GM04504 (cell line): Measurements from ENCODE around the gene RUNX2.
A peak's percentile ranks its signal among the peaks of the same experiment; 100 is the strongest.

ENCODE experiments used
- DNase-seq: peaks from one replicate; pipeline ENCODE4 v3.0.0-alpha.2; 2012; ENCODE audit warnings: low read depth

The RUNX2 gene

DNA sequence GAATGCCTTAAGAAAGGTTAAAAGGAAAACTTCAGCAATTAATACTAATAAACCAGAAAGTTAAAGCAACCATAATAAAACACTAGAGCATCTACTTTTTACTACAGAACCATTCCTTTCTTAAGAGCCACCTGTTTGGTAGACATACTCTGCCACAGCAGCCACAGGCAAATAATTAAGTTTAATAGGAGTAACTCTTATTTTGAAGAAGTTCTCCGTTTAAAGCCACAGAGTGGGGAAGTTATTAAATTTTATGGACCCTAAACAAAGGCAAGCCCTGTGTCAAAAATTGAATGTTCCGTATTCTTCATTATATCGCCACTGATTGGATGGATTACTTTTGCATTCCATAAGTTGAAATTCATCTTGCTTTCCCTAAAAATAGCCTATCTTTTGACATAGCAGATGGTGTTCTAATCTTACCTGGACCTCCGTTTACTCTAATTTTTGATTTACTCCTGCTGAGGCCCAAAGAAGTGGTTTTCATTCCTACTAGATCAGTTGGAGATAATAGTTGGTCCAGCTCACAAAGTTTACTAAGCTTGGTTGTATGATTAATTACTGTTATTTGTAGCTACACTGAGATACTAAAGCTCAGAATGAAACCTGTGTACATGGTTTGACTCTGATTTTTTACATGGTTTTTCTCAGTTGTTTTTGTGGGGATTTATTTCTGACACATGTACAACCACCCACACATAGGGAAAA is 190.0 kb downstream of the RUNX2 start:
- no peak for DNase-seq

DNA sequence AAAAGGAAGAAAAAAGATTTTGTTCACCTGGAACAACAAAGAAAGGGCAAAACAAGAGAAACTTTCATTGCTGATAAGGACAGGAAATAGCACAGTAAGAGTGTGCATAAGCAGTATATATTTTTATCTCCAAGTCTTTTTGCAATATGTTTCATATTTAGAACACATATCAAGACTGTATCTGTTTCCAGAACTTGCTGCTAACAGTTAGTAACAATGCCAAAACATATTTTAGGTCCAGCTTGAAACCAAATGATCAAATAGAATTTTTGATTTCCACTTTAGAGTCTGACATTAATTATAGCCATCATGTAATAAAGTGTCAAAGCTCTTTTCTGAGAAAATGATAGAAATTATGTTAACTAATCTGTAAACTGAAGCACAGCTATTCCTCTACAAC is 193.1 kb downstream of the RUNX2 start:
- DNase-seq, result no peak

DNA sequence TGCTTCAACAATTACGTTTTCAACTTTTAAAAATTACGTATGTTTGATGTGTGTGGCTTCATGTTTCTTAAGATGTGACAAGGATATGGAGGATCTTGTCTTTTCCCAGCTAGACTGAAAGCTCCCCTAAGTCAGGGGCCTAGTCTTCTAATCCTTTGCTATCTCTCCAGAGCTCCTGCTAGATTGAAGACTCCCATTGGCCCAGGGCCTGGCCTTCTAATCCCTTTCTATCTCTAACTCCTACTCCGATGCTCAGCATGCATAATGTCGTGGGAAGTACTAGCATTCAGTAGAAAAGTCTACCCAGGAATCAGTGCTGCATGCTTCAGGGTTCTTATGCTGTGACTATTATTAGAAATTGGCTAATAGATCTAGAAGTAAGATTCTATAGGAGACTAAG is 194.4 kb downstream of the RUNX2 start:
- no peak for DNase-seq

DNA sequence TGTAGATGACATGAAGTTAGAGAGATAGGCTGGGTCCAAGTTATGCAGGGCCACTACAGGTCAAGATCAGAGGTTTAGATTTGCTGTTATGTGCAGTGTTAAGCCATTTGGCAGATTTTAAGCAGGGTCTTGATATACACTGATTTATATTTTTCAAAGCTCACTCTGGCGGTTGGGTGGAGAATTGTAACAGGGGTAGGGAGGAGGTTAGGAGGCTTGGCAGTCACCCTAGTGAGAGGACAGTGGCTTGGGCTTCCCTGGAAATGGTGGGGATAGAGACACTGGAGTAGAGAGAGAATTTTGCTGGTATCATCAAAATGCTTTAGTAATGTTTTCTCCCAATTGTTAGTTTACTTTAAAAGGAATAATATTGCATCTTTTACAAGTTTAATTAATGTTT is 199.1 kb downstream of the RUNX2 start:
- no peak for DNase-seq

DNA sequence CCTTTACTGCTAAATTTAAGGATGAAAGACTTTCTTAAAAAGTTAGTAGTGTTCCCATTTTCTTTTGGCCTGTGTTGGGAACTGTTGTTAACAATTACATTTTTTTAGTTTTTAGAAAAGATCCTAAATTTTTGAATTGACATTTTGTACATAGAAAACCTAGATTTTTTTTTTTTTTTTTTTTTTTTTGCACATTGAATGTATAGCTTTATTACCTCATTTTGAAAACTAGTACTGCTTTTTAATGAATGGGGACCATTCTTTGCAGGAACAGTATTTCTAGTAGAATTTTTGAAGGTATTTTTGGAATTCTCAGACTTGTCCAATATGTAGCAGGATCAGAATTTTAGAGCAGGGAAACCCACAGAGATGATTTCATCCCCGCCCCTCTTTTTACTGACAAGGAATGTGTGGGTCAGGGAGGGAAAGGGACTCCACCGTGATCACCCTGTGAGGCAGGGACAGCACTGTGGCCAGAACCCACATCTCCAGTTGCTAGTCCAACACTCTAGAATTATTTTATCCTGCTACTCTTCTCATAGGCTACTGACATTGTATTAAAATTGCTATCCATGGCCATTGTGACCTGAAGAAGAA is 204.0 kb downstream of the RUNX2 start:
- DNase-seq, result no peak

DNA sequence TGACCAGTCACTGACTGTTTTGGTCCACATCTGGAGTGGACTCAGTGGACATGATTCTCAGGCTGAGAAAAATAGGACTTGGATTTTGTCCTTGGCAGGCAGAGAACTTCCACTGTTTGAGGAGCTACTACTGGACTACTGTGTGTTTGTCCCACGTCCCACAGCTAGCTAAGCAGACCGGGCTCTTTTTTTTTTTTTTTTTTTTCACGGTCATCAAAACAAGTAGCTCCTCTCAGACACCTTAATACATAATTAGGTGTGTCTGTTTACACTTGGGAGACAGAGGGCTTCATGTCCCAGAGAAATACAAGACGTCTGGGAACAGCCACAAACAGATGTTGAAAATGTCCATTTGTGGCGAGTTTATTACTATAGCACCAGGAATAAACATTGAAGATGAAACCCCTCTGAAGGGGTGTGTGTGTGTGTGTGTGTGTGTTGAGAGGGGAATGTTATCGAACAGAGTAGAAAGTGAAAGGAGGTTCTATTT is 204.6 kb downstream of the RUNX2 start:
- no peak for DNase-seq

DNA sequence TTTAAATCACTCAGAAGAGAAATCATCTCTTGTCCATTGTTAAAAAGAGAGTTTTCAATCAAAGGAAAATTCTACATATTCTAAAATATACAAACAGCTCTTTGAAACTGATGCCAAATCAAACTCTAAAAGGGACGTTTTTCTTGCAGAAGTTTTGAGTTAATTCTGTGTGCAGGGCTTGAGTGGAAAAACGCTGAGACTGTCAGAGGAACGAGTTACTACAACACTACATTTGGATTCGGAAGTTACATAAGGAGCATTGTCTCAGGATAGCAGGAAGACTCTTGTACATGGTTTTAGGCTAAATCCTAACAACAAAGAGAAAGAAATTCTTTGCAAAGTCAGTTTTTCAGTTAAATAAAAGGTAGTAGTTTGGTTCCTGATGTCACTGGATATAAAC is 205.3 kb downstream of the RUNX2 start:
- DNase-seq, result no peak

DNA sequence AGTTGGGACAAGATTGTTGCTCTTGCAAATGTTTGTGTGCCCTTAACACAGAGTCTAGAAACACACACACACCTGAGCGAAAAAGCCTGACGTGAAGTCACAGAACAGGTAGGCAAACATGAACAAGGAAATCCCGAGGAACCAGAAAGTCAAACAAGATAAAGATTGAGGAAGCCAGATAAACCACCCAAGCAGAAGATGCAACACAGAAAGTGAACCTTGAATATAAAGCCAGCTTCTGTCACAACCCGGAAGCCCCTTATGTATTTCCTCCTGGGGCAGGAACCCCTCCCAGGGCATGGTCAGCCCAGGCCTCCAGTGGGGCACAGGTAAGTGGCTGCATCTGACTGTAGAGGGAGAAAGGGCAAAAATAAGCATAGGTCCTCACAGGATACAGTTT is 207.8 kb downstream of the RUNX2 start:
- no peak for DNase-seq

DNA sequence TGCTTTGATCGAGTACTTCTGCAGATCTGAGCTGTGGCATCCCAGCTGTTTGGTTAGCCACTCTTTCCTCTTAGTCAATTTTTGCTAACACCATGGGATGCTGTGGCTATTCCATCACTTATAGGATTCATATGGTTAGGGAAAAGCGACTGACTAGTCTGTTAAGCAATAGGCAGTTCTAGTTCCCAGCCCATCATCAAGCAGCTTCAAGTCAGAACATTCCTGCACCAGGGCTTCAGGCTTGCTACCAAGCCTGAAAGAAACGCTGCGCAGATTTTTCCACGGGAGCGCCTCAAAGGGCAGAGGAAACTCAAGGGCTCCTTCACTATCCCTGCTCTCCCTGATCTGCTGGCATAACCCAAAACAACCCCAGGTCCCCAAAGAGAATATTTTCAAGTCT is 209.4 kb downstream of the RUNX2 start:
- DNase-seq, result peak; percentile 33

DNA sequence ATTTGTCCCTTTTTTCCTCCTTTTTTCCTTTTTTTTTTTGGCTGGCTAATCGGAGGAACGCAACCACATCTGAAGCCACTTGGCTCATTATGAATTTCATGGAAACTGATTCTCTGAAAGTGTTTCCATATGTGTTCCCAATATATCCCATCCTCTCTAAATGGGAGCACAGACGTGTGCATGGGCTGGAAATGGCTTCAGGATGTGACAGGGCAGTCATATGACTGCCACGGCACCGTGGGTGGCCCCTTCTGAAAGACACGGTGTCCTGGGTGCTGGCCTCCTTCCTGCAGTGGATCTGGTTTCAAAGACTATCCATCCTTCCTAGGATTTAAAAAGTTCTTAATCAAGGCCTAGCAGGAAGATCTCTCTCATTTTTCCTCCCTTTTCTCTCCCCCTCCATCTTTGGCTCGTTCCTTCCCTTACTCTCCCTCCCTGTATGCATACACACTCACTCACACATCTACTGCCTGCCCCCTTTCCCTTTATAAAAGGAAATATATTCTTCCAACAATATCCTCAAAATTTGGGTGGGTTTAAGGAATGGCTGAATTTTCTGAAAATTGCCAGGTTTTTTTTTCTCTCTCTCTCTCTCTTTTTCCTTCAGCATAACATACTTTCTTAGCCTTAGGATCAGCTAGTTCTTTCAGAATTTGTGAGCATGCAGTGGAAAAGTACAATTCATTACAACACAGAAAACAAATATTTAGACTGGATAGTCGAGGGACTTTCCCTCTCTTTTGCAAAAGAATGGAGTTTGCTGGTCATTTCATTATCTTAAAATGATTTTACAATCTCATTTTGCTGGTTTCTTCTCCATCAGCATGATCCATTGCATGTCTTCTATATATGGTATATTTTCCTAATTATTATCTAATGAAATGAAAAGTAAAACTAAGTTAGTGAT is 210.8 kb downstream of the RUNX2 start:
- DNase-seq, result peak; percentile 56

DNA sequence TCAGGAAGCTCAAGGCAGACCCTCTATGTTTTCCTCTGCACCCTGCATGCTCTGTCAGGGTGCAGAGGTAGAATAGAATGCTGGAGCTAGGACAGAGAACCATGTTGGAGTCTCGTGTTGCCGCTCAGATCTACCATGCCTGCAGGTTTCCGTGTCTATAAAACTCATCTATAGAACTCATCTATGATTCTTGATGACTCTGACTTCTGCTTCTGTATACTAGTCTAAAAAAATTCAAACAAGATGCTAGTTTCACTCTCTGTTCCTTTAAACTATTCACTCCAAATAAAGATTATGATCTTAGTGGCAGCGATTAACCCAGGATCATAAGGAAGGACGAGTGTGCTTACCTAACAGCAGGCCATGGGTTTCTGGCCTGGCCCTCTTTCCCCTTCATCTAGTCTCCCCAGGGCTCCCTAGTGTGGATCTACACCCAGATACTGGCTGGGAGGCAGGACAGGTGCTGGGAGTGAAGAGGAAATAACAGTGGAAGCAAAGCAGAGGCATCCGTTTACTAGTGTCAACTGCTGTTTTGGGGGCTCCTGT is 212.3 kb downstream of the RUNX2 start:
- DNase-seq, result no peak

DNA sequence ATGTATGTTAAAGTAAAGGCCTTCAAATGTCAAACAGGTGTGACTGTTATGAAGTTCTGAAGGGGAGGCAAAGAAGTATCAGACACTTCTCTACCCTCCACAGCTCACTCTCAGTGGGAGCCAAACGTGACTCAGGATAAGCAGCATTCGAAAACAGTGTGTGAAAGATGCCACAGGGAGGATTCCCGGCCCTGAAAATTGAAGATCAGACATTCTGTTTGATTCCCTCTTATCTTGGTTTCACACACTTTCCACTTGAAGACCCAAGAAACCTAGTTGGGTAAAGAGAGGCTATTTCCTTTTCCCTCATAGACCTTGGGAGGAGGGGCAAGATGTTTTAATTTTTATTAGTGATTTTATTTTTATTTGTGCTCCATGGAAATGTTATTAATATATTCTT is 213.8 kb downstream of the RUNX2 start:
- no peak for DNase-seq

DNA sequence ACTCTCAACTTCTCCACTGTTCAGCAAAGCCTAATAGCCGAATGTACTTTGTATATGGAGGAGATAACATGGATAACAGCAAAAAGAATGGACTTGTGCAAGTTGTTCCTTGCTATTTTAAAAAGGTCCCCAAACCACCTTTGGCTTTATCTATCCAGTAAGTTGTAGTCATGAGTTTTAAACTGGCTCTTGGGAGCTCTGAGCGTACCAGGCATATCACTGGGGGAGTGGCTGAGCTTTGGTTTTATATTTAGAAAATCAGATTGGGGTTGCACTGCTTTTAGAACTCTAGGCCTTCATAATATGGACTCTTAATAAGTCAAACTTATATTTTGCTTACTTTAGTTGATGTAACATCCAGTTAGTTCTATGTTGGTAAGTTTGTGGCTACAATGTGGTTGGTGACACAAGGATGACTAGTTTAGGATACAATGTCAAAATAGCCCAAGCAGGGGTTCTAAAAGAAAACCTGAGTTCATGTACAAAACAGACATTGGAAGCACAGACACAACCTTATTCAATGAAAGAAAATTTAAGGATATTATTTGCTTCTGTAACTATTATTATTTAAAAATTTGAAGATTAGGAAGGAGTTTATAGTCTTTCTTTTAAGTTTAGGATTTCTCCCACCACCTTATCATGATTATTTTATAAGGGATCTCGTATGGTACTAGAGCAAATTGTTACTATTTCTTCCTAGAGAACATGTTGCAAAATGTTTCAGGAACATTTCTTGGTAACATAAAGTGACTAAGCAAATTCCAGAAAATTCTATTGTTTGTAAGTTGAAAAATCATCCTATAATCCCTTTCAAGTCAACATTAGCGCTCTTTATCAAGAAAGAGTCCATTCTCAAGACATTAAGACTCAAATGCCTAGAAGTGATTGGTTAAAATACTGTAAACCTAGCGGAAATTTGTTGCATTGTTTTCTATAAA is 215.4 kb downstream of the RUNX2 start:
- DNase-seq, result no peak

DNA sequence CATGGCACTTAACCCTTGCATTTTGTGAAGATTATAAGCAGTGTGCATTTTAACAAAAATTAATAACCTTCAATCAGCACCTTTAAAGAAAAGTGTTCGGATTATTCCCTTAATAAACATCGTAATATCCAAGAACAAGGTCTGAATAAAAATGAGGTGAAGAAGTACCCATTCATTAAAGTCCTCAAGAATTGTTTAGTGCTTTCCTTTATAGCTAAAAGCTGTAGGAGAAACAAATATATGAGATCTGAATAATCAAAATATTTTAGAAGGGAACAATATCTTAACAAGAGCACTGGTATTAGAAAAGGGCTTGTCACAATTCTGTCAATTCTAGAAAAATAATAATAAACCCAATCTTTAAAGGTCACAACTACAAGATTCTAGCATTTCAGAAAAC is 217.3 kb downstream of the RUNX2 start:
- no peak for DNase-seq

DNA sequence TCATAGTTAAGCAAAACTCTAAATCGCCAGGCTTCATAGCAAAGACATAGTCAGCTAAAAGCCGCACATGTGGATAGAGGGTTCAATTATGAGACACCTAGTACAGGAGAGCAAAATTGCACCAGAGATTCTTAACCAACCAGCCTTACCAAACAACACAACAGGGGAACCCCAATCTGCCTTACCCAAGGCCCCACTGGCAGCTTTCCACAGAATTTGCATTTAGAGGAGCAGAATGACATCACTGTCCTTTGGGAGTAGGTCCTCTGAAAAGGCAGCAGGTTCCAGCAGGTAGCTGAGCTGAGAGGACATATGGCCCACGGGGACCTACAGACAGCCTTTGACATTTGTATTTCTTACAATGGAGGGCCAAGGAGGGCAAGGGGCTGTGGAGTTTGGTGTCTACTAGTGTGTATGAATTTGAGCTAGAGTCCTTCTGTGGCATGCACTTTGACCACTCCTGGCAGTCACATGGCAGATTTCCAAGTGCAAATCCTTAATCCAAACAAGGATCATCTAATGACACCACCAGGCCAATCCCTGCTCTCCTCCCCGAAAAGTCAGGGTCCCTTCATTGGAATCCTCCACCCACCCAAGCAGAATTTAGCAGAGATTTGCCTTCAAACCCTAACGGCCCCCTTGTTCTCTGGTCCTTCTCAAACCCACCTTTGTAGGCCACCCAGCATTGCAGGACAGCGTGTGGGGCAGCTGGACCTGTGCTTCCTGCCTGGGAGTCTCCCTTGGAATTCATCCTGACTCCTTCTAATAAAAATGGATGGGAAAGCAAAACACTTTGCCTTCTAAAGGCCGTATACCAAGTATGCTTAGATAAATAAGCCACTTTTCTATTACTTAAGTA is 220.8 kb downstream of the RUNX2 start:
- DNase-seq, result no peak

DNA sequence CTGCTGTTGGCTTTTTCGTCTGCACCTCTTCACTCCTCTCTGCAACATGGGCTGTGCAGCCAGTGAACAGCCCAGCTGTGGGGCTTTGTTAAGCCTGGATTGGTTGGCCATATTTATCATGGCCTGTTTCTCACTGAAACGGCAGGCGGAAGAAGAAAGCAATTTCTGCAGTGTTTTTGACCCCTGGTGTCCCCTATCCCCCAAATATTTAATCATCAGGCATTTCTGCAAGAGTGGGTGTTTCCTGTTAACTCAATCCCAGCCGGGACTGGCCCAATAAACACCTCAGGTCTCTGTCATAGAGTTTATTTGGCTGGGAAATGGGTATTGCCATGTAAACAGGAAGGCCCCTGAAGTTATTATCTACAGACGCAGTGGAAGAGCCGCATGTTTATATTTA is 224.4 kb downstream of the RUNX2 start:
- DNase-seq, result no peak

DNA sequence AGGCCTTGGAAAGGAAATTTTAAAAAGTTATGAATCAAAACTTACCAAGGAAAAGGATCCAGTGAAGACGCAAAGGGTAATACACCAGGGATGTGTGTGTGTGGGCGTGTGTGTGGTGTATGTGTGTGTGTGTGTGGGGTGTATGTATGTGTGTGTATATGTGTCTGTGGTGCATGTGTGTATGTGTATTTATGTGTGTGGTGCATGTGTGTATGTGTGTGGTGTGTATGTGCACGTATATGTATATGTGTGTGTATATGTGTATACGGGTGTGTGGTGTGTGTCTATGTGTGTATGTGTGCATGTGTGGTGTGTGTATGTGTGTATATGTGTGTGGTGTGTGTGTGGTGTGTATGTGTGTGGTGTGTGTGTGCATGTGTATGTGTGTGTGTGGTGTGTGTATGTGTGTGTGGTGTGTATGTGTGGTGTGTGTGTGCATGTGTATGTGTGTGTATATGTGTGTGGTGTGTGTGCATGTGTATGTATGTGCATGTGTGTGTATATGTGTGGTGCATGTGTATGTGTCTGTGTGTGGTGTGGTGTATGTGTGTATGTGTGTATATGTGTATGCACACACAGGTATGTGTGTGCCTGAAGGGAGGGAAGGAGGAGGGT is 225.7 kb downstream of the RUNX2 start:
- DNase-seq, result no peak

DNA sequence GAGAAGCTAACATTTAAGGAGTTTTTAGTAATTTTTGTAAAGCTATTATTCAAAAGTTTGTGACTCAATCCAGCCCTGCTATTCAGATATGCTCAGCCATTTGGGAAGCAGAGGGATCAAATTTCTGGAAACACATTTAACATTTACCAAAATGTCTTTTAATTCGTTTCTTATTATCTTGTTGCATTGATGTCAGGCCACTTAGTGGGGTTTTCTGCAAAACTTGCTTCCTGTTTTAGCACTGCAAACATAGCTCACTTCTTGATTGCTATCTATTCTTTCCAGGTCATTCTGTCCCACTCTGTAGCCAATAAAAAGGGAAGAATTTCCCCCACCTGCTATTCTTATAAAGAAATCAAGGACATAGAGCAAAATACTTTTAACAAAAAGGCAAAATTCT is 226.5 kb downstream of the RUNX2 start:
- no peak for DNase-seq

DNA sequence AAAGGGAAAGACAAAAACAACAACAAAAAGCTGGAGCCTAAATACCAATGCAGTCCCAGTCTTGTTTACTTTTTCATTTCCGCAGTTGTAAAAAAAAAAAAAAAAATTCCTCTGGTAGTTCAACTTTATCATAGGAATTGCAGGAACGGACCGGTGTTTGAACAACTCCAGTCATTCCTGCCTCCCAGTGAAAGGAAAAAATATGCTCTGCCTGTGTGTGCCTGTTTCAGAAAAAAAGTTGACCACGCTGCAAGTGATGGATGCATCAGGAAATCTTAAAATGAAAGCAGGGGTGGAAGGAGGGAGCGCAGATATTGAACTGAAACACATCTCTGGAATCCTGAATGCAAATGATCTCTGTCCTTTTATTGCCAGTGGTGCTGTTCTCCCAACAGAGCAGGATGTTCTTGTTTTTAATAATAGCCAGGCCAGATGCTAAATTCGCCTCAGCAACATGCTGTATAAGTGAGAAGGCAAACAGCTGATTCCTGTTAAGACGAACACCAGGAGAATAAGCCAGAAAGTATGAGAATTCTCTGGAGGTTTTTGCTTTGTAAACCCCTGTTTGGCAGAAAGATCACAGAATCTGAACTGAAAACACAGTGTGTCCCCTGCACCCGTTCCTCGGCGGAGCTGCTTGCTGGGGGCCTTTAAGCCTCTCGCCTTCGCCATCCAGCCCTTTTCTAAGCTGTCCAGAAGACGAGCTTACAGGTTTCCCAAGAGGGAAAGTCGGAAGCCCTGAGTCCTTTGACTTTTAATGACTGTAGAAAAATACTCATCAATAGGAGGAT is 228.0 kb downstream of the RUNX2 start:
- no peak for DNase-seq
